PC-9 (cell line): Measurements from ENCODE around the gene ASIC1. TPM values are rescaled to one million over a fixed set of nuclear protein-coding genes. Genes with fewer than 3 reads are reported as not detected.

Experiments used
- BruUV-seq: library from RNA; stranded (reverse); fragments of 400-500 nt; replicated peaks from 2 replicates; lab custom pipeline; 2021; lab: Mats Ljungman, UMichigan
- CTCF ChIA-PET: fragments of 300-600 bp; sonication (Branson Sonifier 250); formaldehyde crosslinking; loops from one replicate; lab custom pipeline; 2022; ENCODE audit warnings: antibody characterized with exemption; lab: Charles Lee
- POLR2A ChIA-PET: fragments of 300-600 bp; sonication (Branson Sonifier 250); formaldehyde crosslinking; loops from one replicate; lab custom pipeline; 2022; ENCODE audit warnings: antibody characterized with exemption; ENCODE audit not compliant: unreplicated experiment; lab: Charles Lee
- DNase-seq, 2 experiments: peaks; one replicate each; pipeline versions ENCODE4 v3.0.0 to v3.0.0-alpha.2; 2015 to 2022; ENCODE audit warnings: mixed read lengths in 1 of 2
- H2AFZ ChIP-seq: fragments of 200-600 bp; sonication (generic); 2 replicates; pipeline ENCODE4 v1.8.1; 2017; ENCODE audit warnings: antibody characterized with exemption
- H3F3A ChIP-seq: fragments of 200-600 bp; sonication (generic); 2 replicates; pipeline ENCODE4 v1.8.1; 2017; ENCODE audit warnings: antibody characterized with exemption, mild to moderate bottlenecking, low read depth; ENCODE audit not compliant: insufficient read depth
- H3K27ac ChIP-seq: fragments of 200-600 bp; sonication (generic); 2 replicates; pipeline ENCODE4 v1.6.1; 2016; ENCODE audit warnings: mixed run types
- H3K27me3 ChIP-seq: fragments of 200-600 bp; sonication (generic); 2 replicates; pipeline ENCODE4 v1.6.1; 2016; ENCODE audit warnings: low read depth, mixed run types; ENCODE audit not compliant: insufficient read depth
- H3K36me3 ChIP-seq: fragments of 200-600 bp; sonication (generic); 2 replicates; pipeline ENCODE4 v1.6.1; 2016; ENCODE audit warnings: low read depth, mixed run types
- H3K4me1 ChIP-seq: fragments of 200-600 bp; sonication (generic); replicated peaks from 2 replicates; pipeline ENCODE4 v1.6.1; 2016; ENCODE audit warnings: mixed run types; ENCODE audit not compliant: insufficient read depth
- H3K4me2 ChIP-seq: fragments of 200-600 bp; sonication (generic); 2 replicates; pipeline ENCODE4 v1.6.1; 2017; ENCODE audit warnings: mixed run types
- H3K4me3 ChIP-seq: fragments of 200-600 bp; sonication (generic); 2 replicates; pipeline ENCODE4 v1.6.1; 2016; ENCODE audit warnings: mixed run types
- H3K79me2 ChIP-seq: fragments of 200-600 bp; sonication (generic); 2 replicates; pipeline ENCODE4 v1.6.1; 2017; ENCODE audit warnings: low read depth, mixed run types
- H3K9me2 ChIP-seq: fragments of 200-600 bp; sonication (generic); 2 replicates; pipeline ENCODE4 v1.8.1; 2017; ENCODE audit warnings: mild to moderate bottlenecking; ENCODE audit not compliant: insufficient read depth
- H3K9me3 ChIP-seq: fragments of 200-600 bp; sonication (generic); 2 replicates; pipeline ENCODE4 v1.8.1; 2016; ENCODE audit warnings: low read depth; ENCODE audit not compliant: insufficient read depth
- H4K20me1 ChIP-seq: fragments of 200-600 bp; sonication (generic); 2 replicates; pipeline ENCODE4 v1.8.1; 2017; ENCODE audit not compliant: insufficient read depth
- CTCF ChIP-seq: fragments of 200-600 bp; sonication (generic); conservative IDR thresholded peaks from 2 replicates; pipeline ENCODE4 v1.6.1; 2017; ENCODE audit warnings: mixed run types, antibody characterized with exemption, mild to moderate bottlenecking, moderate library complexity
- EZH2 ChIP-seq: fragments of 200-600 bp; sonication (generic); IDR thresholded peaks from 2 replicates; pipeline ENCODE4 v1.8.0; 2017; ENCODE audit warnings: antibody characterized with exemption, low read depth
- intact Hi-C: fragments of 100-400 bp; cut with micrococcal nuclease; formaldehyde crosslinking; loops from one replicate; pipeline ENCODE4 v1.10.0; 2022; ENCODE audit not compliant: unreplicated experiment
- total RNA-seq: library from RNA; stranded (reverse); gene quantifications from 2 replicates; pipeline ENCODE4 v1.2.3, GENCODE V29; 2021

Gene ASIC1
- total RNA-seq, 1 experiment from 2014 or later = 3.5 TPM

- BruUV-seq = no TSS peak
These were observed 24.9 kb upstream of the ASIC1 start for GRCh38 chr12:50032515-50032853.

GRCh38 chr12:50032854-50033581, 24.4 kb upstream of the ASIC1 start:
- no peaks in the 10 kb centered on the region for H3K9me3 ChIP-seq
- no peaks in the 10 kb centered on the region for H3K36me3 ChIP-seq
- no peak for TF ChIP-seq EZH2
- no peak for TF ChIP-seq CTCF
- ChIA-PET CTCF (no interaction called here), POLR2A (interaction anchor here (0.6 to 0.7 kb wide), 2 partner anchors 177 to 989 kb away, joined by 3 read pairs; no protein-coding TSS in a partner anchor)
- H4K20me1 ChIP-seq = no peaks in the 10 kb centered on the region
- no peak overlapping the region for H2AFZ ChIP-seq
- no peaks in the 10 kb centered on the region for H3K9me2 ChIP-seq
- H3F3A ChIP-seq = no peaks in the 10 kb centered on the region
- no peak overlapping the region for H3K27ac ChIP-seq
- no peaks in the 10 kb centered on the region for H3K79me2 ChIP-seq
- H3K27me3 ChIP-seq = no peaks in the 10 kb centered on the region
- H3K4me3 ChIP-seq = no peak overlapping the region
- no peaks in the 10 kb centered on the region for H3K4me1 ChIP-seq
- intact Hi-C loops = no loop called here
- no peak for DNase-seq
- no TSS peak for BruUV-seq
- no peak overlapping the region for H3K4me2 ChIP-seq

More at GRCh38 chr12:50032515-50032853, 24.9 kb upstream of the ASIC1 start:
- H3K4me1 ChIP-seq = no peaks in the 10 kb centered on the region
- no peak overlapping the region for H2AFZ ChIP-seq
- H3K4me3 ChIP-seq = no peak overlapping the region
- H3F3A ChIP-seq = no peaks in the 10 kb centered on the region
- TF ChIP-seq EZH2 (no peak), CTCF (no peak)
- no peak overlapping the region for H3K4me2 ChIP-seq
- DNase-seq = no peak
- H3K9me2 ChIP-seq = no peaks in the 10 kb centered on the region
- no peak overlapping the region for H3K27ac ChIP-seq
- H4K20me1 ChIP-seq = no peaks in the 10 kb centered on the region
- no peaks in the 10 kb centered on the region for H3K27me3 ChIP-seq
- no peaks in the 10 kb centered on the region for H3K79me2 ChIP-seq
- ChIA-PET CTCF (no interaction called here), POLR2A (interaction anchor here (0.6 kb wide), 1 partner anchor 990 kb away, joined by 3 read pairs; no protein-coding TSS in a partner anchor)
- H3K36me3 ChIP-seq = no peaks in the 10 kb centered on the region
- no peaks in the 10 kb centered on the region for H3K9me3 ChIP-seq
- intact Hi-C loops = no loop called here

- Histone ChIP-seq H4K20me1 (no peaks in the 10 kb centered on the region), H3K79me2 (no peaks in the 10 kb centered on the region), H3K27me3 (no peaks in the 10 kb centered on the region), H3K27ac (no peak overlapping the region), H2AFZ (no peak overlapping the region), H3K4me1 (no peaks in the 10 kb centered on the region), H3K9me3 (no peaks in the 10 kb centered on the region), H3K4me3 (no peak overlapping the region), H3K9me2 (no peaks in the 10 kb centered on the region), H3F3A (no peaks in the 10 kb centered on the region), H3K36me3 (no peaks in the 10 kb centered on the region), H3K4me2 (no peak overlapping the region)
- no TSS peak for BruUV-seq
- DNase-seq = no peak
- CTCF ChIA-PET = interaction anchor here (0.6 to 1.8 kb wide), 4 partner anchors 13 to 195 kb away, joined by 3 to 7 read pairs (median 3); partner anchors contain the start of gene BCDIN3D
- intact Hi-C loops = no loop called here
- POLR2A ChIA-PET = no interaction called here
- TF ChIP-seq CTCF (no peak), EZH2 (no peak)
These were observed 19.1 kb upstream of the ASIC1 start for GRCh38 chr12:50038336-50038735.
